PFSK-1 (cell line): ENCODE results near the gene FARS2.

Experiments used
- POLR2AphosphoS5 ChIP-seq: IDR thresholded peaks from 2 replicates; pipeline ENCODE4 v1.6.1; 2012; ENCODE audit warnings: low read depth, mild to moderate bottlenecking, control low read depth, low read length, moderate library complexity
- SIN3A ChIP-seq: IDR thresholded peaks from 2 replicates; pipeline ENCODE4 v1.6.1; 2012; ENCODE audit warnings: mild to moderate bottlenecking, low read length, moderate library complexity, borderline replicate concordance; ENCODE audit not compliant: insufficient read depth
- TAF1 ChIP-seq: IDR thresholded peaks from 2 replicates; pipeline ENCODE4 v1.6.1; 2012; ENCODE audit warnings: low read length, control low read depth, borderline replicate concordance; ENCODE audit not compliant: insufficient read depth
- TF ChIP-seq, protein P1 (sequence below), 2 experiments: IDR thresholded peaks; 2 replicates each; pipeline versions ENCODE4 v1.6.1 to v1.8.0; 2011 to 2012; ENCODE audit warnings: low read depth in 2 of 2, low read length in 2 of 2, control low read depth in 1 of 2, inconsistent platforms in 1 of 2, mild to moderate bottlenecking in 1 of 2, moderate library complexity in 1 of 2; ENCODE audit not compliant: insufficient read depth in 1 of 2

DNA sequence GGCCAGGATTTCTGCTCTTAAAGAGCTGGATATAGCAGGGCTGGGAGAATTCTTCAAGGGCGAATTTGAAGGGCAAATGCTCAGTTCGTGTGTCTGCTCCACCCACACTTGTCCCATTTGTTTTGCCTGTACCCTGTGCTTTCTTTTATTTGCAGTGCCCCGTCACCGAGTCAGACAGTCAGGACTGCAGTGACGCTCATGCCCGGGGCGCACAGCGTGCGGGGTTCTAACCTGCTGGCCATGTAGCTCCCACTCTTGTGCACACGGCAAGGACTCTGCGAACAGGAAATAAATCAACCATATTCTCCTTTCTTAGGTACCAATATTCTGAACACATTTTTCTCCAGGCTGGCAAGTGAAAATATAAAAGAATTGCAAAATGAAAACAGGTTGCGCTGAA lies 18.2 kb upstream of the FARS2 start:
- no peak for TF ChIP-seq POLR2AphosphoS5
- no peak for TF ChIP-seq TAF1
- TF ChIP-seq, protein P1, sequence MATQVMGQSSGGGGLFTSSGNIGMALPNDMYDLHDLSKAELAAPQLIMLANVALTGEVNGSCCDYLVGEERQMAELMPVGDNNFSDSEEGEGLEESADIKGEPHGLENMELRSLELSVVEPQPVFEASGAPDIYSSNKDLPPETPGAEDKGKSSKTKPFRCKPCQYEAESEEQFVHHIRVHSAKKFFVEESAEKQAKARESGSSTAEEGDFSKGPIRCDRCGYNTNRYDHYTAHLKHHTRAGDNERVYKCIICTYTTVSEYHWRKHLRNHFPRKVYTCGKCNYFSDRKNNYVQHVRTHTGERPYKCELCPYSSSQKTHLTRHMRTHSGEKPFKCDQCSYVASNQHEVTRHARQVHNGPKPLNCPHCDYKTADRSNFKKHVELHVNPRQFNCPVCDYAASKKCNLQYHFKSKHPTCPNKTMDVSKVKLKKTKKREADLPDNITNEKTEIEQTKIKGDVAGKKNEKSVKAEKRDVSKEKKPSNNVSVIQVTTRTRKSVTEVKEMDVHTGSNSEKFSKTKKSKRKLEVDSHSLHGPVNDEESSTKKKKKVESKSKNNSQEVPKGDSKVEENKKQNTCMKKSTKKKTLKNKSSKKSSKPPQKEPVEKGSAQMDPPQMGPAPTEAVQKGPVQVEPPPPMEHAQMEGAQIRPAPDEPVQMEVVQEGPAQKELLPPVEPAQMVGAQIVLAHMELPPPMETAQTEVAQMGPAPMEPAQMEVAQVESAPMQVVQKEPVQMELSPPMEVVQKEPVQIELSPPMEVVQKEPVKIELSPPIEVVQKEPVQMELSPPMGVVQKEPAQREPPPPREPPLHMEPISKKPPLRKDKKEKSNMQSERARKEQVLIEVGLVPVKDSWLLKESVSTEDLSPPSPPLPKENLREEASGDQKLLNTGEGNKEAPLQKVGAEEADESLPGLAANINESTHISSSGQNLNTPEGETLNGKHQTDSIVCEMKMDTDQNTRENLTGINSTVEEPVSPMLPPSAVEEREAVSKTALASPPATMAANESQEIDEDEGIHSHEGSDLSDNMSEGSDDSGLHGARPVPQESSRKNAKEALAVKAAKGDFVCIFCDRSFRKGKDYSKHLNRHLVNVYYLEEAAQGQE (IDR thresholded peaks at IDR 0.05; ENCODE audit: insufficient read depth in 1 of 2, low read depth in 2 of 2, low read length in 2 of 2) = no peak
- no peak for TF ChIP-seq SIN3A
